NCI-H748 (cell line): Measurements from ENCODE around the gene PPP2R5A.
"Not testable (repeated sequence)": the region's sequence is repeated elsewhere in the genome, so short reads cannot be mapped to it uniquely, and the experiment has no call there.

Experiments used
- DNase-seq: peaks from one replicate; lab custom pipeline; 2025; ENCODE audit not compliant: unreplicated experiment; lab: John Stamatoyannopoulos, UW

The PPP2R5A gene

DNA sequence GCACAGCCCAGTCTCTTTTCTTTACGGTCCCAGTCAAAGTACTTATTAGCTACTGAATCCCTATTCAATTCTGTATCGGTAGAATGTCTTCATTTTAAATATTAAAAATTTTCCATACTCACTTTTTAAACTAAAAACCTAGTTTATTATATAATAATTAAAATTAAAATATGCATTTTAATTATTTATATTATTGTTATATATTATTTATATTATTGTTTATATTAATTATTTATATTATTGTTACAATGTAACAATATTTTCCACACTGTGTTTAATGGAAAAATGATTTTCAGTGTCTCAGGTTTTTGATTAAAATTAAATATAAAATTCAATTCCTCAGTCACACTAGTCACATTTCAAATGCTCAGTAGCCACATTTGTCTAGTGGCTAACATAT lies 18.2 kb upstream of the PPP2R5A start:
- DNase-seq = no peak

- DNase-seq = no peak
Measured at GRCh38 chr1:212267460-212267859, 17.8 kb upstream of the PPP2R5A start.

GRCh38 chr1:212269306-212269705 lies 15.9 kb upstream of the PPP2R5A start:
- DNase-seq = no peak

GRCh38 chr1:212270564-212270963 lies 14.6 kb upstream of the PPP2R5A start:
- no peak for DNase-seq

DNA sequence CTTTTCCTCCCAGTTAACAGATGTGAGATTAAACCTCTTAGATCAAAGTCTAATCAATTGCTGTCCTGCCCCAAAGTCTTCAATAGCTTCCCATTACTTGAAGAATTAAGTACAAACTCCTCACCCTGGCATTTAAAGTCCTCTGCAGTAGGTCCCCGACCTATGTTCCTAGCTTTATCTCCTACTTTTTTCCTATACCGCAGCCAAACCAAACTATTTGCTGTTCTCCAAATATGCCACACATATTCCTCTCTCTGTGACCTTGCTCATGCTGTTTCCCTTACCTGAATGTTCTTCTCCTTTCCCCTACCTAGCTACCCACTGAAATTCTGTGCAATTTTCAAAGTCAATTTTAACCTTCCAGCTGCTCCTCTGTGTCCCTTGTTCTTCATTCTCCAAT lies 14.0 kb upstream of the PPP2R5A start:
- DNase-seq = no peak

DNA sequence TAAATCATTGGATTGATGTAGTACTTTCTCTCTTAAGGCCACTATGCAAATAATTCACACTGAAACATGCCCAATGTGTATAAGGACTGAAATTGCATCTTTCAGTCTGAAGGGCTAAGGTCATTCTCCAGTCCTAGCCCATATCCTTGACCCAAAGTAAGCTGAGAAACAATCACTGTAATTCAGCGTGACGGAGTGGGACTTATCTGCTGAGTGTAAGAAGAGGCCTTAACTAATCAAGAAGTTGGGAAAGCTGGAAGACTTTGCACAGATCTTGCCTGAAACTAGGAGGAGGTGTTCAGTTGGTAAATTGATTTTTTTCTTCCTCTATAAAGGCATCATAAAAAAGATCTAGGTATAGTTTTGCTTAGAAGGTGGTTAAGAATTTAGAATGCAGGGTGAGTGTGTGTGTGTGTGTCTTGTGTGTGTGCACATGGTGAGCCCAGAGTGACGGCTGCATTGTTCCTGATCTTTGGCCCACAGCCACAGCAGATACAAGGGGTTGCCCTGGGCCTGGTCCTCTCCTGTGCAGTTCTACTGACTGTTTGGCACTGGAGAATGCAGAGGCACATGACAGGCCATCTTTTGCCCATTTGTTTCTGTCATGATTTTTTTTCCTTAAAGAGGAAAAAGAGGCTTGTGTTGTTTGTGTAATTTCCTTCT lies 13.3 kb upstream of the PPP2R5A start:
- DNase-seq = no peak

GRCh38 chr1:212281590-212281989 lies 3.6 kb upstream of the PPP2R5A start:
- DNase-seq = no peak

DNA sequence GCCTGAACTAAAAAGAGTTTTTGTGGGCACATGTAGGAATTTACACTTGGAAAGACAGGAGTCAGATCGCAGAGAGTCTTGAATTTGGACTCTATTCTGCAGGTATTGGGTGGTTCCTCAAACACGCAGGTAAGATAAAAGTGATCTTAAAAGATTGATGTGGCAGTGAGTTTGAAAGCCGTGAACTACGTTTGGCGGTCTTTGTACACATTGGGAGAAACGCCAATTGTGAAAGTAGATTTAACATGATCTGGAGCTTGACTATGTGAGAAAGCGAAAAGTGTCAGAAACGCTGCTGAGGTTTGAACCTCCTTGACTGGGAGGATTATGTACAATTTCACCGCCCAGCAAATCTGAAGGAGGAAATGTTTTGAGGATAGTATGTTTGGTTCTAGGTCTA lies 1.5 kb upstream of the PPP2R5A start:
- DNase-seq = no peak

DNA sequence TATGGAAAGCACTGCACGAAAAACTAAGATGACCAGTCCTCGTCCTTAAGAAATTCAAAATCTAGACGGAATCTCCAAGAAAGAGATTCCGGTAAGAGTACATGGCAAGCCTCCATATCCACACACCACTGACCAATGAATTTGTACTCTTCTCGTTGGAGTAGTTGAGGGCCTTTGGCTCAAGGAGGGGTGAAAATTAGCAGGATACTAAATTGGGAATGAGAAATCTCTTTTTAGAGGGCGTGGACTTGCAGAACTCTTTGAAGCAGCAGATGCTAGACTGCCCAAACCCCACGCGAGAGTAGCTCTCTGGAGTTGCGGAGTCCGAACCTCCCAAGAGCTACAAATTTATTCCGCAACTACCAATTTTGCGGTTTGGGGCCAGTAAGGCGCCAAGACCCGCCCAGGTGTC lies 872 bp upstream of the PPP2R5A start:
- no peak for DNase-seq

DNA sequence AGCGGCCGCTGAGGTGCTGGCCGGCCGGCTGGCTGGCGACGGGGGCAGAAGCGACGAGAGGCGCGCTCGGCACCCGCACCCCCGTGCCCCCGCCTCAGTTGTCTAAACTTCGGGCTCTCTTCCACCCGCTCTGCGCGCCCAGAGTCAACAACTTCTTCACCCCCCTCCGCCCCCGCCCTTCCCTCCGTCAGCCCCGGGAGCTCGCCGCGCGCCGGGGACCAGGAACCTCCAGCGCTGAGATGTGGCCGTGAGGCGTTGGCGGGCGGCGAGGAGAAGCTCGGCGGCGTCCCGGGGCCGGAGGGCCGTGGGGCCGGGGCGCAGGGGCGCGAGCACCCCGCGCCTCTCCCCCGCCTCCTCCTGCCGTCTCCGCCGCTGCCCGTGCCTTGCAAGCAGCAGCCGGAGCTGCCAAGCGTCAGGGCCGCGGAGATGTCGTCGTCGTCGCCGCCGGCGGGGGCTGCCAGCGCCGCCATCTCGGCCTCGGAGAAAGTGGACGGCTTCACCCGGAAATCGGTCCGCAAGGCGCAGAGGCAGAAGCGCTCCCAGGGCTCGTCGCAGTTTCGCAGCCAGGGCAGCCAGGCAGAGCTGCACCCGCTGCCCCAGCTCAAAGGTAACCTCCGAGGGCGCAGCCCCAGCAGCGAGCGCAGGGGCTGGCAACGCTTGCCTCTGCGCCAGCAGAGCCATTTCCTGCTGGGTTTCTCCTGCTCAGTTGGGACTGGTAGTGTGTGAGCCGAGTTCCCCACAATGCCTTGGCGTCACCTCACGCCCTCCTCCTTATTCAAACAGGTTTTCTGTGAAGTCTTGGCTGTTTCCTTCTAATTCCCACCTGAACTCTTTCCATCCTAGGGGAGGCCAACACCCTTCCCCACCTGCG lies 710 bp downstream of the PPP2R5A start:
- DNase-seq = peak; percentile 69

GRCh38 chr1:212286556-212287131 lies 1.4 kb downstream of the PPP2R5A start:
- DNase-seq = peak; percentile 59

- no peak for DNase-seq
Measured at GRCh38 chr1:212287261-212287895, 2.2 kb downstream of the PPP2R5A start.

GRCh38 chr1:212287995-212288394 lies 2.8 kb downstream of the PPP2R5A start:
- DNase-seq = not testable (repeated sequence)

DNA sequence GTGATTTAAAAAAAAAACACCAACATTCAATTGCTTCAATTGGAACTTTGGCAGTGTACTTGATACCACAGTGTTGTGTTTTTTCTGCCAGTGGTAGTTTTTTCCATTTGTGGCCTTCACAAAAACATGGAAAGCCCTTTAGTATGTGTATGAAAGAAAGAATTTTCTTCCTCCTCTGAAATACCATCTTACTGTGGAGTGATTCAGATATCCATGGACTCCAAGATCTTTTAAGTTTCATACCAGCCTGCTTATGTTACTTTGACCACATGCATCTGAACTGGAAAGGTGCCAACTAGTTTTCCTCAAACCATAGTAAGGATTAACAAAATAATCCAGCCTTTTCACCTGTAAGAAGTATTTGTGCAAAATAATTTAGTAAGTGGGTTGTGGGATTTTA lies 3.4 kb downstream of the PPP2R5A start:
- no peak for DNase-seq

DNA sequence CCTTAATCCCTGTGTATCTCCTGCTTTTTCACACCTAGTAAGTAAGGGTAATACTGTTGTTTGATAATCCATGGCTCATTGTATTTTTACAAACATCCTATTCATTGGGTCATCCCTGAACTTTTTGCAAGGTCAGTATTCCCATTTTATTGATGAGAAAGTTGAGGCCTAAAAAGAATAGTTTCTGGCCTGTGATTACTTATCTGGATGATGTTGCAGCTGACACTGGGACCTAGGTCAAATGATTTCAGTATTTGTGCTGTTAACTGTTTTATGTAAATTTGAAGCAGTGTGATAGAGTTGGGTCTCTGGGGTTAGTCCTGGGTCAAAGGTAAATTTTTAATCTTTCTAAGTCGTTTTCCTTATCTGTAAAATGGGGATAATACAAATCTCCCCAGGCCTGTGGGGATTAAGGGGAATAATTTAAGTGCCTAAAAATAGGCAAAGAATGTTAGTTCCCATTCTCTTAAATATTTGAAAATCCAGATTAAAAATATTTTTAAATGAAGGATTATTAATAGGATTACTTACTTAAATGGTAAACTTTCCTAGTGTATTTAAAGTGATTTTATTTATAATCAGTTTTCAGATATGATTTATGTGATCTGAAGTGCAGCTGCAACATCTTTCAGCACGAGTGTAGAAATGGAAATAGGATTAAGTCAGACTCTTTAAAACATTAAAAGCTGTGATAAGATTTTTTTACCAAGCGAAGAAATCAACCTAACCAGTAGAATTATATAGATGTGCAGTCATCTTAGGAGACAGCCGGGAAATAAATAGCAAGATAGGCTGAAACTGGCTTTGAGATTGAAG lies 4.3 kb downstream of the PPP2R5A start:
- no peak for DNase-seq

DNA sequence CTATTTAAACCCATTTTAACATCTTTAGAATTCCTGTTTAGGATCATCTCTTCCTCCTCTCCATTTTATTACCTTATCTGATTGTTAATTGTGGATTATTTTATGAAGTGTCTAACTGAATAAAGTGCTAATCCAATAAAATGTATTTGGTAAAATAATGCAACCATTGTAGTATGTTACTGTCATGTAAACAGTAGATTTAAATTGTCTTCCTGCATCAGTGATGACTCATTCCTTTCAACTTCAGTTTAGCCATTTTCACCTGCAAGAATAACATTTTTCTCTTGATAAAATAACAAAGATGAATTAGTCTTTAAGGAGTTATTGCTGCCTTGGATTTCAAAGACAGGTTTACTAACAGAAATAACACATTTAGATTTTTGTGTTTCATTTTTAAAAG lies 5.4 kb downstream of the PPP2R5A start:
- DNase-seq = no peak

GRCh38 chr1:212291505-212292134 lies 6.4 kb downstream of the PPP2R5A start:
- DNase-seq = peak; percentile 82

DNA sequence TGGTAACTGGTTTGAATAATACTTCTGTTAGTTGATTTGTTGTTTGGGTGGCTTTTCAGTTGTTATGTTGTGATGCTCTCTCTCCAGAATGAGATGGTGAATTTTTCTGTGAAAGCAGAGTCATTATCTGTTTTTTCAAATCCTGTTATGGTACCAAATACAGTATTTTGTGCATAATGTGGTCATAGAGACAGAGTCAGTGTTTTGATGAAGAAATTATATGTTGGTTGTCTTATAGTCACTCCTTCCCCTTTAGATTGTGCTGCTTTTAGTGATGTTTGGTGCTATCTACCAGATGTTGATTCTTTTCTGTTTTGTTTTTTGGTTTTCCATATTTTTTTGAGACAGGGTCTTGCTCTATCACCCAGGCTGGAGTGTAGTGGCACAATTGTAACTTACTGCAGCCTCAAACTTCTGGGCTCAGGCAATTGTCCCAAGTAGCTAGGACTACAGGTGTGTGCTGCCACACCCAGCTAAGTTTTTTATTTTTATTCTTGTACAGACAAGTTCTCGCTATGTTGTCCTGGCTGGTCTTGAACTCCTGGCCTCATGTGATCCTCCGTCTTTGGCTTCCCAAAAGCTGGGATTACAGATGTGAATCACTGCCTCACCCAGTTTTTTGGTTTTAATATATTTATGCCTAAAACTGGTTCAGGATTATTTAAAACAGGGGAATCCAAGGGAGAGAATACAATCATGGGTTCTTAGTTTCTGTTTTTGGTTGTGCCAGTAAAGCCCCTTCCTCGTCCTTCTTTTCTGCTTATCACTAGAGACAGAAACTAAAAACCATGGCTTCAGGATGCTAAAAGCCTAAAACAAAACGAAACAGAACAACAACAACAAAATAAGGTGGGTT lies 7.3 kb downstream of the PPP2R5A start:
- DNase-seq = no peak

- DNase-seq = no peak
Measured at GRCh38 chr1:212293579-212293978, 8.4 kb downstream of the PPP2R5A start.
